ENCODE data around the gene MPZL1. TPM values are rescaled to one million over a fixed set of nuclear protein-coding genes. Genes with fewer than 3 reads are reported as not detected.
"Not testable (repeated sequence)": the region's sequence is repeated elsewhere in the genome, so short reads cannot be mapped to it uniquely, and the experiment has no call there.

Gene MPZL1
- total RNA-seq, 4 donors from 2014 or later, result 23.1 to 87.7 (median 66.6) TPM

DNA sequence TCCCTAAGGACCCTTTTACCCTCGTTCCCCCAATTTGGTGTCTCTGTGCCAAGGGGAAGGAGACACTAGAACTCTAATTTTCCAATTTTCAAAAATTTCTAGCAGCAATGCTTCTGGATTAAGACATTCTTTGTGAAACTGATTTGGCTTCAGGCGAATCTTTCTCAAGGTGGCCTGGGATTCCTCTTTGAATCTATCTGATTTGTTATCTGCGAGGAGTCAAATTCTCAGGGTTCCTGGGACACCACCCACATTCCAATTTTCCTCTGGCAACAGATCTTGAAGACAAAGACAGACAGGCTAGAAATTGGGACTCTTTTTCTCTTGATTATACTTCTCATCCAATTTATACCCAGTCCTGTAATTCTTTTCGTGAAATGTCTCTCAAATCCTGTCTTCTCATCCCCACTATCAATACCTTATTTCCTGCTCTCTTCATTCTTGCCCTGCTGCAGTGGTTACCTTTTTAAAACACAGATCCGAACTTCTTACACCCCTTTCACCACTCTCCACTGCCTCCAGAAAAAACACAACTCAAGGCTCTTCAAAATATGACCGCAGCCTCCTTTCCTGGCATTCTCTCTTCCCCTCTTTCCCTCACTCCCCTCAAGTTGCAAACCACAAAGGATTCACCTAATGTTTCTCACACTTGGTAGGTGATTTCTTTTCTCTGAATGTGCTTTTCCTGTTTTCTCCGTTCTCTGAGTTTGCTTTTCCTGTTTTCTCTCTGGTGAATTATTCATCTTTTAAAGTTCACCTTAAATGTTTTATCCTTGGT is 2.7 kb upstream of the MPZL1 start:
- no peak for DNase-seq
- H3K27me3 ChIP-seq, result no peaks in the 10 kb centered on the region
- TF ChIP-seq POLR2A (IDR thresholded peaks at IDR 0.05) (no peak), CTCF (IDR thresholded peaks at IDR 0.05) (no peak)
- H3K4me1 ChIP-seq, result peaks cover 0 to 12% (median 2%) of the 10 kb centered on the region in 4 donors
- H3K27ac ChIP-seq, result peak overlapping the region in 1 of 4 donors; percentile 81
- H3K4me3 ChIP-seq, result no peak overlapping the region
- H3K36me3 ChIP-seq, result no peaks in the 10 kb centered on the region
- no peaks in the 10 kb centered on the region for H3K9me3 ChIP-seq

GRCh38 chr1:167719715-167720421 is 1.9 kb upstream of the MPZL1 start:
- DNase-seq, result peak in 1 of 3 donors; percentile 47
- H3K9me3 ChIP-seq, H3K4me3 ChIP-seq, H3K36me3 ChIP-seq, H3K27me3 ChIP-seq: not testable (repeated sequence)
- H3K4me1 ChIP-seq, result peaks cover 0 to 12% (median 4%) of the 10 kb centered on the region in 4 donors
- H3K27ac ChIP-seq, result peak overlapping the region in 1 of 4 donors; percentile 81

DNA sequence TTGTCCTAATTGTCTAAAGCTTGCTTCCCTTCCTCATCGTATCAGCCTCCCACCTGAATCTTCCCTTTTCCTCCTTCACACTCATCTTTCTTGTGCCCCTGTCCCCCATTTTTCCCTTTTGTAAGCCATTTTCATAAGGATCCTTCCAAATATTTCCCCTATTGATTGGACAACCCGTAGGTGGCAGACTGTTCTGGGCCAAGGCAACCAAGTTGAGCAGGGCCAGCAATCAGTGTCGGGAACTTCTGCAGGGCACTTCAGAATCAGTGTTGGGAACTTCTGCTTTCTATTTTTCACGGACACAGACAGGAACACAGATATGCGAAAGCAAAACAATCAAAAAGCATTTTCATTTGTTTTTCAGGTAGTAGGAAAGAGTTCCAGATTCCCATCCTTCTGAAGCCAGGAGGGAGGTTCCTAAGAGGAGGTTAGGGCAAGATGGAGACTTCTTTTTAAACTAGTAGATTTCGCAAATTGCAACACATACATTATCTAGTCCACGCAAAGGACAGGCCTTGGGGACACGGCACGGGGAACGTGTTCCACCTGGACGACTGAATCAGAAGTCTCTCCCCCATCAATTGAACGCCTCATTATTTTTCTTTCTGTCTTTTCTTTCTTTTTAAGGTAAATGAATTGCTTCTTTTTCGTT is 691 bp upstream of the MPZL1 start:
- TF ChIP-seq CTCF (IDR thresholded peaks at IDR 0.05) (peak in 3 of 6 experiments; percentile 39 to 51 (median 51)), POLR2A (IDR thresholded peaks at IDR 0.05) (no peak)
- H3K27me3 ChIP-seq, result no peaks in the 10 kb centered on the region
- peak overlapping the region; percentile 81 to 93 (median 86) for H3K27ac ChIP-seq
- DNase-seq, result peak in 2 of 3 donors; percentile 43 to 73
- H3K9me3 ChIP-seq, result no peaks in the 10 kb centered on the region
- peaks cover 0 to 12% (median 5%) of the 10 kb centered on the region in 4 donors for H3K4me1 ChIP-seq
- no peaks in the 10 kb centered on the region for H3K36me3 ChIP-seq
- H3K4me3 ChIP-seq, result peak overlapping the region; percentile 82 to 97 (median 91)

GRCh38 chr1:167722152-167722869 is 529 bp downstream of the MPZL1 start:
- Histone ChIP-seq H3K9me3 (no peaks in the 10 kb centered on the region), H3K27me3 (no peaks in the 10 kb centered on the region), H3K36me3 (no peaks in the 10 kb centered on the region), H3K27ac (peak overlapping the region; percentile 81 to 93 (median 86)), H3K4me3 (peak overlapping the region; percentile 82 to 97 (median 91)), H3K4me1 (peaks cover 0 to 12% (median 5%) of the 10 kb centered on the region in 4 donors)
- no peak for TF ChIP-seq CTCF (IDR thresholded peaks at IDR 0.05)
- TF ChIP-seq POLR2A (IDR thresholded peaks at IDR 0.05), result no peak
- DNase-seq, result peak in 2 of 3 donors; percentile 75 to 78

DNA sequence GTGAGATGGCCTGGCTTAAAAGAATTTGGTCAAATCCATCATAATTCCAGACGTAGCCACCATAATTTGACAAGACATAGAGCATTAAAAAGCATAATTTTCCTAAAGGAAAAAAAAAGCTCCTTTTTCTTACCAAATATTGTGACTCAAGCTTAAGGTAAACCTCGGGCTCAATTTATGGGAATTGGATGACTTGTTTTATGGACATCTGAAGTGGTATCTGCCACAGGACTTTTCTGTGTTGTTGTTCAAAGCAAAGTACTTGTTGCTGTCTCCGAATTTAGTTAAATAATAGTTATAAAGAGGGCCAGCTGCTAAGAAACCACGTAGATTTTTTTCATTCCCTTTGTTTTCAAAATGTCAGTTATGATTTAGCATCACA is 1.1 kb downstream of the MPZL1 start:
- peaks cover 0 to 12% (median 5%) of the 10 kb centered on the region in 4 donors for H3K4me1 ChIP-seq
- no peak for DNase-seq
- H3K9me3 ChIP-seq, result no peaks in the 10 kb centered on the region
- H3K36me3 ChIP-seq, result no peaks in the 10 kb centered on the region
- no peak for TF ChIP-seq CTCF (IDR thresholded peaks at IDR 0.05)
- no peak for TF ChIP-seq POLR2A (IDR thresholded peaks at IDR 0.05)
- no peaks in the 10 kb centered on the region for H3K27me3 ChIP-seq
- H3K4me3 ChIP-seq, result peak overlapping the region; percentile 82 to 97 (median 91)
- H3K27ac ChIP-seq, result peak overlapping the region in 3 of 4 donors; percentile 81 to 93 (median 90)
